Gastroesophageal sphincter (tissue), 3 donors: ENCODE results near the gene TSTD2.

Experiments
- CTCF ChIP-seq, 4 experiments: fragments of 200-600 bp in 2 of 4; fragments of 450-650 bp in 2 of 4; sonication (generic) in 1 of 4; IDR thresholded peaks; one replicate each; pipeline ENCODE4 v1.5.1; 2017 to 2019; ENCODE audit warnings: antibody characterized with exemption in 4 of 4, mild to moderate bottlenecking in 2 of 4, moderate library complexity in 2 of 4
- EP300 ChIP-seq: sonication (generic); formaldehyde crosslinking; IDR thresholded peaks from one replicate; pipeline ENCODE4 v1.6.1; 2017; ENCODE audit warnings: antibody characterized with exemption, mild to moderate bottlenecking
- POLR2A ChIP-seq, 2 donors: fragments of 450-650 bp; IDR thresholded peaks; one replicate each; pipeline ENCODE4 v1.6.1; 2017; ENCODE audit warnings: antibody characterized with exemption in 2 of 2, mild to moderate bottlenecking in 2 of 2, moderate library complexity in 1 of 2

- TF ChIP-seq EP300 (no peak), CTCF (IDR thresholded peaks at IDR 0.05) (no peak), POLR2A (IDR thresholded peaks at IDR 0.05) (no peak)
Measured at GRCh38 chr9:97645720-97646119, 12.6 kb upstream of the TSTD2 start.
